Activated CD8-positive, alpha-beta memory T cell treated with anti-CD3 and anti-CD28 coated beads, Interleukin-2, amount 10 ng/mL, durations not matched to agents 7 days and 5 days (primary cell): ENCODE data around the gene MAP7D3. TPM values are rescaled to one million over a fixed set of nuclear protein-coding genes. Genes with fewer than 3 reads are reported as not detected.
A peak's percentile ranks its signal among the peaks of the same experiment; 100 is the strongest.
"Not testable (repeated sequence)": the region's sequence is repeated elsewhere in the genome, so short reads cannot be mapped to it uniquely, and the experiment has no call there.

Experiments used
- ATAC-seq: fragments of 150-1000 bp; cut with Tn5 transposase; one replicate; pipeline ENCODE4 v1.10.0; 2021; ENCODE audit warnings: moderate library complexity
- CTCF ChIA-PET: fragments of 350-600 bp; sonication (Branson Sonifier 250); formaldehyde crosslinking; loops from one replicate; lab custom pipeline; 2021; ENCODE audit warnings: antibody characterized with exemption; lab: Charles Lee
- DNase-seq: peaks from one replicate; pipeline ENCODE4 v3.0.0-alpha.2; 2020
- H3K27ac Mint-ChIP-seq: one replicate; pipeline ENCODE4 v1.8.0; 2021; ENCODE audit warnings: mild to moderate bottlenecking, mixed read lengths
- H3K27me3 Mint-ChIP-seq: one replicate; pipeline ENCODE4 v1.8.0; 2021; ENCODE audit warnings: mixed read lengths
- H3K36me3 Mint-ChIP-seq: one replicate; pipeline ENCODE4 v1.8.0; 2021; ENCODE audit warnings: mild to moderate bottlenecking, mixed read lengths
- H3K4me1 Mint-ChIP-seq: one replicate; pipeline ENCODE4 v1.8.0; 2021; ENCODE audit warnings: mixed read lengths
- H3K4me3 Mint-ChIP-seq: one replicate; pipeline ENCODE4 v1.8.0; 2021; ENCODE audit warnings: mild to moderate bottlenecking, moderate library complexity, mixed read lengths
- H3K9me3 Mint-ChIP-seq: one replicate; pipeline ENCODE4 v1.8.0; 2022; ENCODE audit warnings: low read depth, mixed read lengths
- total RNA-seq, 2 experiments: library from RNA; stranded (reverse); gene quantifications; one replicate each; pipeline ENCODE4 v1.2.3, GENCODE V29; 2021

MAP7D3 gene
- total RNA-seq, 2 experiments from 2014 or later: 13.1 to 13.9 TPM

DNA sequence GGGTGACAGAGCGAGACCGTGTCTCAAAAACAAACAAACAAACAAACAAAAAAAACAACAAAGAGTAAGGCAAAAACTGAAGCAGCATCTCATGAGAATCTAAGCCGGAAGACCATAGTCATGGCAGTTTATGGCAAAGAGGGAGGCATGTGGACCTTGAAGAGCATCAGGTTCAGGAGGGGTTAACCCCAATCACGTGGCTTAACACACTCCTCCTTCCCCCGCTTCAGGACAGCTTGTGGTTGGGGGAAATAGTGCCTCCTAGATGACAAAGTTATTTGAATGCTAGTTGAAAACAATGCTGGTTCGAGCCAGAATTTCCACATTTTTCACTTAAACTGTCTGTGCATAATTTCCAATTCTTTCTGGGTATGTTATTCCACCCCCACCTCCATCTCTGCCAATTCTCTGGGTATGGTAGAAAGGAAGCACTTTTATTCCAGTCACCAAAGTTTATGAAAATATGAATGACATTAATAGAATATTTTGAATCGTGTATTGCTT is 11.7 kb upstream of the MAP7D3 start:
- H3K4me1 Mint-ChIP-seq: peaks cover 13% of the 10 kb centered on the region
- H3K4me3 Mint-ChIP-seq: no peak overlapping the region
- no peaks in the 10 kb centered on the region for H3K27me3 Mint-ChIP-seq
- DNase-seq (no peak), ATAC-seq (no peak)
- H3K36me3 Mint-ChIP-seq: no peaks in the 10 kb centered on the region
- CTCF ChIA-PET: no interaction called here
- H3K9me3 Mint-ChIP-seq: no peaks in the 10 kb centered on the region
- H3K27ac Mint-ChIP-seq: no peak overlapping the region

DNA sequence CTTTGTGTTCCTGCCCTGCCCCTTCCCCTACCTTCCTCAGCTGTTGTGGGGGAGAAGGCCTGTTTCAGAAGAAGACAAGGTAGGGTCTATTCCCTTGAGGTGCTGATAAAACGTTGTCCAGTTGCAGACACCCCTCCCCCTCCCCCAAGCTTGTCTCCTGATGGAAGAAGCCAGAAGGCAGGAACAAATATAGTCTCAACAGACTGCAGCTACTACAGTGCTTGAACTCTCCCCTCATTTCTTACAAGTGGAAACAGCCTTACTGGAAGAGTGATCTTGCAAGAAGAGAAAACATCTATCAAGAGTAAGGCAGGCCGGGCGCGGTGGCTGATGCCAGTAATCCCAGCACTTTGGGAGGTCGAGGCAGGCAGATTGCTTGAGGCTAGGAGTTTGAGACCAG is 11.0 kb upstream of the MAP7D3 start:
- Mint-ChIP-seq H3K27ac (no peak overlapping the region), H3K4me3 (no peak overlapping the region), H3K4me1 (peaks cover 13% of the 10 kb centered on the region), H3K9me3 (no peaks in the 10 kb centered on the region), H3K36me3 (no peaks in the 10 kb centered on the region), H3K27me3 (no peaks in the 10 kb centered on the region)
- DNase-seq (no peak), ATAC-seq (no peak)
- CTCF ChIA-PET: no interaction called here

DNA sequence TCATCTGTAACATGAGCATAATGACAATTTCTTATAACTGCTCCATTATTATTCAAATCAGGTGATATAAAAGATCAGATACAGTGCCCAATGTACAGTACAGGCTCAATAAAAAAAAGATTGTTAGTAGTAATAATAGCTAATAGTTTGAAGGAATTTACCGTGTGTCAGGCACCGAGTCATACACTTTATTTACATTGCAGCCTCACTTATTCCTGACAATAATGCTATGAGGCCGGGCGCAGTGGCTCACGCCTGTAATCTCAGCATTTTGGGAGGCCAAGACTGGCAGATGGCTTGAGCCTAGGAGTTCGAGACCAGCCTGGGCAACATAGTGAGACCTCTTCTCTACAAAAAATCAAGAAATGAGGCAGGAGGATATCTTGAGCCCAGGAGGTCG is 10.1 kb upstream of the MAP7D3 start:
- no peak for DNase-seq
- Mint-ChIP-seq H3K4me1 (peaks cover 13% of the 10 kb centered on the region), H3K36me3 (no peaks in the 10 kb centered on the region), H3K27me3 (no peaks in the 10 kb centered on the region), H3K4me3 (no peak overlapping the region), H3K27ac (no peak overlapping the region), H3K9me3 (no peaks in the 10 kb centered on the region)
- CTCF ChIA-PET: no interaction called here
- ATAC-seq: no peak

DNA sequence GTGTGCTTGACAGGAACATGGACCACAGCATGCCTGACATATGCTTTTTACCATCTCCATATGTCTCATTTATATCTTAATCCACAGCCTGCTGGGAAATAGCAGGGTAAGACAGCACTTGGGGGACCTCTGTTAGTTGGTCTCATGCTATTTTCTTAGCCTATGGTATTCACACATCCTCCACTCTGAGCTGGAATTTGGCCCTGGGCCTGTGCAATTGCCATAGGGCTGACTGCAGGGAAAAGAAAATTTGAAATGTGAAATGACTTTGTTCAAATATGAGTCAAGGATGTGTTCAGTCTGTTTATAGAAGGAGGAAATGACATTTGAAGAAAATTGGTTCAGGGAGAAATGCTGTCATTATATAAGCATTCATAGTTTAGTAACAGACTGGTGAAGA is 9.6 kb upstream of the MAP7D3 start:
- Mint-ChIP-seq H3K4me3 (no peak overlapping the region), H3K27ac (no peak overlapping the region), H3K36me3 (no peaks in the 10 kb centered on the region), H3K9me3 (no peaks in the 10 kb centered on the region), H3K4me1 (peaks cover 13% of the 10 kb centered on the region), H3K27me3 (no peaks in the 10 kb centered on the region)
- ATAC-seq (no peak), DNase-seq (no peak)
- CTCF ChIA-PET: no interaction called here

DNA sequence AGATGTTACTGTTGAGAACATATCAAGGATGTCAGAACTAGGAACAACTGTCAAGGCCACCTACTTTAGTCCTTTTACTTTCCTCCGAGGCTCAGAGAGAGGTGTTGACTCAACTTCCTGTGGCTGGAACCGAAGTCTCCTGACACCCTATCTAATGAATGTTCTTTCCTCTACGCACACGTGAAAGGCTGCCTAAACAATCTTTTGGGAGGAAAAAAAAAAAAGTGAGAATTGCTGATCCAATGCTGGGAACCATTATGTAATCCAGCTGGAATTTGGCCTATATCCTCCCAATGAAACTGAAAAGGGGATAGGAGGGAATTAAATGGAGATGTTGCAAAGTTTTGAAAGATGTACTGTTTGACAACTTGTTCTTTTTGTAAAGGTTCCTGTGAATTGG is 8.3 kb upstream of the MAP7D3 start:
- no peak overlapping the region for H3K4me3 Mint-ChIP-seq
- no peaks in the 10 kb centered on the region for H3K27me3 Mint-ChIP-seq
- CTCF ChIA-PET: interaction anchor here (1.7 kb wide), 1 partner anchor 9 kb away, joined by 4 read pairs; no protein-coding TSS in a partner anchor
- H3K4me1 Mint-ChIP-seq: peaks cover 13% of the 10 kb centered on the region
- H3K27ac Mint-ChIP-seq: peak overlapping the region; percentile 78
- peak; percentile 43 for DNase-seq
- H3K9me3 Mint-ChIP-seq: no peaks in the 10 kb centered on the region
- no peaks in the 10 kb centered on the region for H3K36me3 Mint-ChIP-seq
- ATAC-seq: peak; percentile 86

DNA sequence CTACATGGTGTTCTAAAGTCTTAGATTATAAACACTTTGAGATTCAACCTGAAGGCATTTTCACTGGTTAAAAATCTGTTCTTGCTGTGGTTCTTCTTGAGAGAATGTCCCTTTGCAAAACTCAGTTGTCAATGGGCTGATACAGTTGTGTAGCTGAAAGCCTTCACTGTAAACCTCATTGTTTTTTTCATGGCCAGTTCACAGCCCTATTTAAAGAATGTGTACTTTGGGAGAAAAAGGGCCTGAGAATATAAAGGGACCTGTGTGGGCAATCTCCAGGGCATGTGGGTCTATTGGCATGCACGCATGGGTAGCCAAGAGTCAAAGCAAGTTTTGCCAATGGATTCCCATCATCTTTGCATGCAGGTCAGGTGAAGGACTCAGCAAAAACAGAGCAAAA is 7.8 kb upstream of the MAP7D3 start:
- H3K9me3 Mint-ChIP-seq: no peaks in the 10 kb centered on the region
- CTCF ChIA-PET: interaction anchor here (1.7 kb wide), 1 partner anchor 9 kb away, joined by 4 read pairs; no protein-coding TSS in a partner anchor
- H3K36me3 Mint-ChIP-seq: no peaks in the 10 kb centered on the region
- H3K4me3 Mint-ChIP-seq: no peak overlapping the region
- no peak for ATAC-seq
- H3K4me1 Mint-ChIP-seq: peaks cover 13% of the 10 kb centered on the region
- no peaks in the 10 kb centered on the region for H3K27me3 Mint-ChIP-seq
- H3K27ac Mint-ChIP-seq: no peak overlapping the region
- DNase-seq: no peak

DNA sequence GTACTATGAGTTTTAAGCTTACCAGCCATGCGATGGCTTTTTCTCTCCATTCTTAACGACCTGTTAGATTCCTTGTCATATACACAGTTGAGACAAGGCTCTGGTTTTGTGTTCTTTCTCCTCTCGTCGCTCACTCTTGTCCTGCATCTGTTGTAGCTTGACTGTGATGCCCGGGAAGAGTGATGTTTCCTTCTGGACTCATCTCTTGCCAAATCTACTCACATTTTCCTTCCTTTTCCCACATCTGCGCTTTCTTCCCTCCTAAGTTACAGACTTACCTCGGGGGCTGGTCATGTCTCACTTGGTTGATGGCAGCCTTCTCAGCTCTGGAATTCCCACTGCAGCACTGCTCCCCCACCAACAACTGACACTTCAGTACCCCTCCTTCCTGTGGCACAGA is 4.8 kb upstream of the MAP7D3 start:
- H3K4me3 Mint-ChIP-seq: no peak overlapping the region
- no peaks in the 10 kb centered on the region for H3K36me3 Mint-ChIP-seq
- no peaks in the 10 kb centered on the region for H3K9me3 Mint-ChIP-seq
- CTCF ChIA-PET: interaction anchor here (1.1 kb wide), 1 partner anchor 12 kb away, joined by 4 read pairs; no protein-coding TSS in a partner anchor
- H3K27ac Mint-ChIP-seq: no peak overlapping the region
- no peak for ATAC-seq
- no peaks in the 10 kb centered on the region for H3K27me3 Mint-ChIP-seq
- no peak for DNase-seq
- H3K4me1 Mint-ChIP-seq: peaks cover 15% of the 10 kb centered on the region

DNA sequence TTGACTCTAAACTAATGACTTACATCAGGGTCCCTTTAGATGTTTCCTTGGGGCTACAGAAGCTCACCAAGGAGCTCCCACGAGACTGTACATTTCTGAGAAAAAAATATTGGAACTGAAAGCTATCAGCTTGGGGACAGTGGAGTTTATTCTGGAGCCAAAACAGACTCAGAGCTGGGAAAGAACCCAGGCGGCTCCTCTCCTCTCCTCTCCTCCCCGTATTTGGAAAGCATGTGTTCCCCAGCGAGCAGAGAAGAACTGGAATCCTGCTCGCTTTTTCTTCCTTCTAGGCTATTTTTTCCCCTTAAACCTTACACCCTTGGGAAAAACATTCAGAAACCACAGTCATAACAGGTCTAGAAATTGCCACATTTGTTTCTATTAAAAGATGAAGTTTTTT is 4.3 kb upstream of the MAP7D3 start:
- Mint-ChIP-seq H3K4me1 (peaks cover 14% of the 10 kb centered on the region), H3K4me3 (no peak overlapping the region), H3K27me3 (no peaks in the 10 kb centered on the region), H3K36me3 (no peaks in the 10 kb centered on the region), H3K9me3 (no peaks in the 10 kb centered on the region), H3K27ac (no peak overlapping the region)
- CTCF ChIA-PET: interaction anchor here (1.1 kb wide), 1 partner anchor 13 kb away, joined by 4 read pairs; no protein-coding TSS in a partner anchor
- DNase-seq: no peak
- no peak for ATAC-seq

DNA sequence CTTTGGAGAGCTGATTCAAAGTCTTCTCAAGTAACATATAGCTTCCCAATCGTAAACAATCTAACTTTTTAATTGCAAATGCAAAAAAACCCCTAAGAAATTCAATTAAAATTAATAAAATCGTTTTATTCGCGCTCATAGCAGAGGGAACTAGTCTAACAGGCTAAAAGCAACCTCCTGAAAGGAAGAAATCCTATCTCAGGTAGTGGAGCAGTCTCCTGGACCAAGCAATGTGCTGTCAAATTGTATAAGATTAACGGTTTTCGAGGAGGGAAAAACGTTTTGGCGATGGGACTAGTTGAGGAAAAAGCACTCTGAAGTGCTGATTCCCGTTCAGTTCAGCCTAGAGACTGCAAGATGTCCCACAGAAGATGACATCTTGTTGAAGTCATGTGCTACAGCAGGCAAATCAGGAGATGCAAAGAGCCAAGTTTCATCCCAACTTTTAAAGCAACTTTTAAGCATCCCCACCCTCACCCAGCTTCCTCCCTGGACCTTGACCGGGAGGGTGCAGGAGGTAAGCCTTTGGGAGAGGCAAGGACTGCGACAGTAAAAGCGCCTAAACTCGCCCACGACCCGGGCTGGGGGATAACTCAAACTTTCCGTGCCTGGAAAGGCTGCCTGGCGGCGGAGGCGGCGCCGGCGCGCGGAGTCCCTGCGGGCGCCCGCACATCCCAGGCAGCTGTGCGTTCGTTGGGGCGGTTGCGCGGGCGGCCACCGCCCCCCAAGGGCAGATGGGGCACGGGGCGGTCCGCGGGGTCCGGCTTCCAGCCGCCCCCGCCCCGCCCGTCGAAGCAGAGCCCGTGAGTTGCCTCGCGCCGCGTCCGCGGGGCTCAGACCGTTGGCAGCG is 784 bp downstream of the MAP7D3 start:
- no peaks in the 10 kb centered on the region for H3K36me3 Mint-ChIP-seq
- CTCF ChIA-PET: interaction anchor here (1.0 to 1.6 kb wide), 3 partner anchors 19 to 675 kb away, joined by 3 to 6 read pairs (median 4); no protein-coding TSS in a partner anchor

DNA sequence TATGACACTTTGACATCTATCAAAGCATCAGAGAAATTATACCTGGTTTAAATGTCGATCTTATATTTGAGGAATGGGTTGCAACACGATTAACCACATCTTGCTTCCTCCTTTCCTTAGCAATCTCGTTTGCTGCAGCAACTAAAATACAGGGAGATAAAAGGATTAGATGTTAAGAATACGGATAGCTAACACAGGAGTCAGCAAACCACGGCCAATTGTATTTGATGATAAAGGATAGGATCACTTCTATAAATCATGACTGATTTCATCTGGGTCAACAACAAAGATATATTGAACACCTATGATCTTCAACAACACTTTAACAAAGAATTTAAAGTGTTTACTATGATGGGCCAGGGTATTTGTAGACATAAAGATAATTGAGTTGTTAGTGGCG is 5.0 kb downstream of the MAP7D3 start:
- Mint-ChIP-seq H3K4me3 (no peak overlapping the region), H3K27me3 (no peaks in the 10 kb centered on the region), H3K9me3 (no peaks in the 10 kb centered on the region), H3K36me3 (peaks cover 22% of the 10 kb centered on the region), H3K4me1 (peaks cover 10% of the 10 kb centered on the region), H3K27ac (no peak overlapping the region)
- CTCF ChIA-PET: no interaction called here
- DNase-seq (no peak), ATAC-seq (no peak)

More for the DNA sequence above, 784 bp downstream of the MAP7D3 start:
- peak overlapping the region; percentile 84 for H3K4me3 Mint-ChIP-seq
- ATAC-seq: peak; percentile 59
- no peaks in the 10 kb centered on the region for H3K27me3 Mint-ChIP-seq
- peak; percentile 41 for DNase-seq
- peaks cover 13% of the 10 kb centered on the region for H3K4me1 Mint-ChIP-seq
- no peaks in the 10 kb centered on the region for H3K9me3 Mint-ChIP-seq
- H3K27ac Mint-ChIP-seq: peak overlapping the region; percentile 66

DNA sequence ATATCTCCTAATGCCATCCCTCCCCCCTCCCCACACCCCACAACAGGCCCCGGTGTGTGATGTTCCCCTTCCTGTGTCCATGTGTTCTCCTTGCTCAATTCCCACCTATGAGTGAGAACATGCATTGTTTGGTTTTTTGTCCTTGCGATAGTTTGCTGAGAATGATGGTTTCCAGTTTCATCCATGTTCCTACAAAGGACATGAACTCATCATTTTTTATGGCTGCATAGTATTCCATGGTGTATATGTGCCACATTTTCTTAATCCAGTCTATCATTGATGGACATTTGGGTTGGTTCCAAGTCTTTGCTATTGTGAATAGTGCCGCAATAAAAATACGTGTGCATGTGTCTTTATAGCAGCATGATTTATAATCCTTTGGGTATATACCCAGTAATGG is 13.4 kb downstream of the MAP7D3 start:
- CTCF ChIA-PET, ATAC-seq, H3K4me3 Mint-ChIP-seq, H3K27me3 Mint-ChIP-seq, H3K4me1 Mint-ChIP-seq, H3K9me3 Mint-ChIP-seq, DNase-seq, H3K27ac Mint-ChIP-seq: not testable (repeated sequence)
- peaks cover 27% of the 10 kb centered on the region for H3K36me3 Mint-ChIP-seq

DNA sequence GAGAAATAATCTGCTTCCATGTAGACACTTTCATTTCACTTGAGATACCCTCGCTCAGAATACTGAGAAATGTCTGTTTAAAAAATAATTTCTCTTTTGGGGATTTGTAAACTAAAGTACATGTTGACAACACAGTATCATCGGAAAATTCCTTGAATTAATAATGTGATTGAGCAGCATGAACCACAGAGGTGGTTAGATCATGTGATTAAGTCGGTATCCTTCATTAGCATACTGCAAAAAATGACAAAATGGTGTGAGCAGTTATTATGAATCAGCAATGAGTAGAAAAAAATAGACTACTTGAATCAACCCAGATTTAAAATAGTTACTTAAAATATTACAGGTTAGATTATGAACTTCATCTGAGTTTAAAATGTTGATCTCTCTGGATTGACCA is 14.1 kb downstream of the MAP7D3 start:
- Mint-ChIP-seq H3K9me3 (no peaks in the 10 kb centered on the region), H3K27ac (no peak overlapping the region), H3K4me3 (no peak overlapping the region), H3K4me1 (peaks cover 3% of the 10 kb centered on the region), H3K36me3 (peaks cover 21% of the 10 kb centered on the region), H3K27me3 (no peaks in the 10 kb centered on the region)
- CTCF ChIA-PET: no interaction called here
- ATAC-seq (no peak), DNase-seq (no peak)

DNA sequence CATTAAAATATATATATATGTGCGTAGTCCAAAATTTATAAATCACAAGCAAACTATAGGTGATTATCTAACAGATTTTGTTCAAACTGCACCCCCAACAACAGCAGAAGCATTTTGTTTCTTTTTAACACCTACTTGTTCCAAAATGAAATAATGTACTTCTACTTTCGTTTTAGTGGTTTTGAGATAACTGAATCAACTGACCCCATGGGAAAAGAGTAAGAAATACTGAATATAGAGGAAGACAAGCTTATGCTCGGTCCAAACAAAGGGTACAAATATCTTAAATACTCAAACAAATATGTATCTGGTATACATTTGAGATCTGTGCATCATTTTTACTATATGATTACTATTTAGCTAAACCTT is 22.4 kb downstream of the MAP7D3 start:
- H3K36me3 Mint-ChIP-seq: peaks cover 32% of the 10 kb centered on the region

More for the DNA sequence above, 22.4 kb downstream of the MAP7D3 start:
- H3K4me3 Mint-ChIP-seq: no peak overlapping the region
- DNase-seq: no peak
- CTCF ChIA-PET: interaction anchor here (0.6 kb wide), 1 partner anchor 546 kb away, joined by 3 read pairs; no protein-coding TSS in a partner anchor
- no peak for ATAC-seq
- H3K4me1 Mint-ChIP-seq: peaks cover 27% of the 10 kb centered on the region
- H3K27ac Mint-ChIP-seq: peak overlapping the region; percentile 62
- no peaks in the 10 kb centered on the region for H3K9me3 Mint-ChIP-seq
- no peaks in the 10 kb centered on the region for H3K27me3 Mint-ChIP-seq
